ENCODE data around the gene ARHGEF28.

DNA sequence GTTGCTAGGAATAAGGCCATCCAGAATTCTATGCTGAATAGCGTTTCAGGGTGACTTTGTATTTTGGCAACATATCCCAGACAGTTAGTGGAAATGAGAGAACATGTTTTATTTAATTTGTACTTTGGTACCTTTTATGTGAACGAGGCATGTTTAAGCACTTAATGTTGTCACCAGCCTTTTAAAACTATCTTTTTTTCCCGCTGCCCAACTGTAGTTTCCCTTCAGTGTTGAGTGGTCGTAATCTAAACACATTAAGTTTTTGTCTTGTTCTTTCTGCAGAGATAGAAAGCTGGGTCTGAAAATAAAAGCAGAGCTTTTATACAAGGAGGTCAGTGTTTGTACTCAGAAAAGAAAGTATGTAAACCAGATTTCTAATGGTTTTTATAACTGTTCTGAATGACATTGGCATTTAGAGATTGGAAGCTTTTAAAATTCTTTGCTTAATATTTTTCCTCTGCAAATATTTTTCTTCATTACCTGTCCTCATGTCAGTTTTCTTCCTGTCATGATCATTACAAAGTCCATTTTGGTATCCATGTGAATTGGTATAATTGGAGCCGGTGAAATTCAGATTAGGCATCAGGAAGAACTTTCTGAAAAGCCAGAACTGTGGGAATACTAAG lies 100.7 kb downstream of the ARHGEF28 start:
- TF ChIP-seq POLR2AphosphoS5 (IDR thresholded peaks at IDR 0.05) = no peak
- TF ChIP-seq, protein P1, sequence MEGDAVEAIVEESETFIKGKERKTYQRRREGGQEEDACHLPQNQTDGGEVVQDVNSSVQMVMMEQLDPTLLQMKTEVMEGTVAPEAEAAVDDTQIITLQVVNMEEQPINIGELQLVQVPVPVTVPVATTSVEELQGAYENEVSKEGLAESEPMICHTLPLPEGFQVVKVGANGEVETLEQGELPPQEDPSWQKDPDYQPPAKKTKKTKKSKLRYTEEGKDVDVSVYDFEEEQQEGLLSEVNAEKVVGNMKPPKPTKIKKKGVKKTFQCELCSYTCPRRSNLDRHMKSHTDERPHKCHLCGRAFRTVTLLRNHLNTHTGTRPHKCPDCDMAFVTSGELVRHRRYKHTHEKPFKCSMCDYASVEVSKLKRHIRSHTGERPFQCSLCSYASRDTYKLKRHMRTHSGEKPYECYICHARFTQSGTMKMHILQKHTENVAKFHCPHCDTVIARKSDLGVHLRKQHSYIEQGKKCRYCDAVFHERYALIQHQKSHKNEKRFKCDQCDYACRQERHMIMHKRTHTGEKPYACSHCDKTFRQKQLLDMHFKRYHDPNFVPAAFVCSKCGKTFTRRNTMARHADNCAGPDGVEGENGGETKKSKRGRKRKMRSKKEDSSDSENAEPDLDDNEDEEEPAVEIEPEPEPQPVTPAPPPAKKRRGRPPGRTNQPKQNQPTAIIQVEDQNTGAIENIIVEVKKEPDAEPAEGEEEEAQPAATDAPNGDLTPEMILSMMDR (IDR thresholded peaks at IDR 0.05) = no peak
- no peak for TF ChIP-seq POLR2A (IDR thresholded peaks at IDR 0.05)
